IPS DF 4.7 (cell line): ENCODE measurements around the gene PSMC5.
"Not testable (repeated sequence)": the region's sequence is repeated elsewhere in the genome, so short reads cannot be mapped to it uniquely, and the experiment has no call there.

Experiments
- DNase-seq: peaks from one replicate; pipeline ENCODE4 v3.0.0-alpha.2; 2013; ENCODE audit warnings: low spot score; ENCODE audit errors: extremely low read depth

PSMC5 gene

GRCh38 chr17:63827002-63827800 is at the start of gene PSMC5, which contains the start of gene FTSJ3:
TSS of gene PSMC5 (plus strand) at chr17:63827431. CDS start at chr17:63827491, 60 bp downstream.
TSS of gene FTSJ3 (minus strand) at chr17:63827663. CDS start at chr17:63826902, 761 bp downstream.
- peak; percentile 83 for DNase-seq

DNA sequence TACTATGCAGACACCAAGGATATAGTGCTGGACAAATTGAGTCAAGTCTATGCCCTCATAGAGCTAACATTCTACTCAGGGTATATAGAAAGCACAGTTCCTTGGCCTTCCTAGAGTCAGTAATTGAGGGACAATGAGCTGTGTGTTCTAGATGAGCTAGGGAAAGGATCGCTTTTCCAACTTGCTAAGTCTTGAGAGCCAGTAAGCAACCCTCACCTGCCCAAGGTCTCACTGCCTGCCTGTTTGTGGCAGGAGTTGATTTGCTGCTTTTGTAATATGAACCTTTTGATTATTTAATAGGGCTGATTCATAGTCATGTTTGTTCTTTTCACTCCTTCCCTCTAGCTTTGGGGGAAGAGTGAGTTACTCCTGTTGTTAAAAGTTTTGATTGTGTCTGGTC is 46.7 kb upstream of the PSMC5 start:
- no peak for DNase-seq

DNA sequence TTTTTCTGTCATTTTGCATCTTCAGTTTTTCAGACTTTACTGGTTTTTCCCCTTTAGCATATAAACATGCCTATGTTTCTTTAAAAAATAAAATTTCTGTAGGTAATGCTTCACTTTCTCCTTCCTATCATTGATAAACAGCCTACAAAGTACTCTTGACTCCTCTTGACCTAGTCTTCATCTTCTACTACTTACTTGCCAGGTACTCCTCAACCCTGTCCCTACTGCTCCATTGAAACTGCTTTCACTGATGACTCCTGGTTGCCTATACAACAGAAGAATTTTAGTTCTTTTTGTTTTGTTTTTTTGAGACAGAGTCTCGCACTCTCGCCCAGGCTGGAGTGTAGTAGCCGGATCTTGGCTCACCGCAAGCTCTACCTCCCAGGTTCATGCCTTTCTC is 46.3 kb upstream of the PSMC5 start:
- no peak for DNase-seq

GRCh38 chr17:63783522-63783921 is 43.7 kb upstream of the PSMC5 start:
- no peak for DNase-seq

- no peak for DNase-seq
Observed at GRCh38 chr17:63785556-63785955, 41.7 kb upstream of the PSMC5 start.

DNA sequence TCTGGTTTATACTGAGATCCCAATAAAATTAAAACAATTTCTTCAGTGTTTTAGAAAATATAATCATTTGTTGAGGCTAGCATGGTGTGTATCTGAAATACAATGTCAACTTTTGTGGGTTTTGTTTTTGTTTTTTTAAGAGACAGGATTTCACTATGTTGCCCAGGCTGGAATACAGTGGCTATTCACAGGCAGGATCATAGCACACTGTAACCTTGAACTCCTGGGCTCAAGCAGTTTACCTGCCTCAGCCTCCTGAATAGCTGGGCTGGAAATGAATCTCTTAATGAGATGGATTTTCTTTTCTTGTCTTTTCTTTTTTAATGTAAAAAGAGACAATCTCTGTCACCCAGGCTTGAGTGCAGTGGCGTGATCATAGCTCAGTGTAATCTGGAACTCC is 41.1 kb upstream of the PSMC5 start:
- DNase-seq: no peak

DNA sequence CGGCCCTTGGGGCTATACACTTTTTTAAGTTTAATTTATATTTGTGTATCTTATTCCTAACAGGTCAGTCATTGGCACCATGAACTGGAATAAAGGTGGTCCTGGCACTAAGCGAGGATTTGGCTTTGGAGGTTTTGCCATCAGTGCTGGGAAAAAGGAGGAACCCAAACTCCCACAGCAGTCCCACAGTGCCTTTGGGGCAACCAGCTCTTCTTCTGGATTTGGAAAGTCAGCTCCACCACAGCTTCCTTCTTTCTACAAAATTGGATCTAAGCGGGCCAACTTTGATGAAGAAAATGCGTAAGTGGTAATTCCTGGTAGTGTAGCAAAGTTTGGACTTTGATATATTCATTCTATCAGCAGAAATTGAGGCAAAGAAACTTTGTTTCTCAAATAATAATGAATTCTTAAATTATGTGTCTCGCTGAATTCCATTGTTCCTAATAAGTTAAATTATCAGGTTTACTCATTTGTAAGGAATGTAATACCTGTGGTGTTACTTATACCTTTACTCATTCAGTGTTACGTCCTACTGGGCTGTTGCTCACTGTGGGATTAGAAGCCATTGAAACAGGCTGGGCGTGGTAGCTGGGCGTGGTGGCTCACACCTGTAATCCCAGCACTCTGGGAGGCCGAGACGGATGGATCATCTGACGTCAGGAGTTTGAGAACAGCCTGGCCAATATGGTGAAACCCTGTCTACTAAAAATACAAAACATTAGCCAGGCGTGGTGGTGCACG is 40.1 kb upstream of the PSMC5 start:
- DNase-seq: no peak

GRCh38 chr17:63790057-63790456 is 37.2 kb upstream of the PSMC5 start:
- DNase-seq: no peak

DNA sequence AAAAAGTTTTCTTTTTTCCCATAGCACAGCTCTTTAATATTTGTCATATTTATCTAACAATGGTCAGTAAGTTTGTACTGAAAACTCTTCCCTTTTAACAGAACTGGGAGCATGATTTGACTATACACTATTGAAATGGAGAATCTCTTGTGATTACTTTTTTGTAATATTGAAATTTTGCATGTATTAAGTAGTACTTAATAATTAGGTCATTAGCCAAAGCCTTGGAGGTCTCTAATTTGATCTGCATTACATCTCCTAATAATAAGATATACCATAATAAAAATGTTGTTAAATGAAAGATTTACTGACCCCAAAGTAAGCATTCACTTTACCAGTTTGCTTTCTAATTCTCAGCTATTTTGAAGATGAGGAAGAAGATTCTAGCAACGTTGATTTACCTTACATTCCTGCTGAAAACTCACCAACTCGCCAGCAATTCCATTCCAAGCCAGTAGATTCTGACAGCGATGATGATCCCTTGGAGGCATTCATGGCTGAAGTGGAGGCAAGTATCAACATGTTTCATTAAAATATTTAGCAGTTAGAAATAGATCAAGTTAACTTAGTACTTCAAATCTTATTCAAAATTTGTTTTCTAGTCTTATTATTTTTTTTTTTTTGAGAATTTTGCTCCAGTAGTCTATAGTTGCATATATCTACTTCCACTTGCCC is 35.0 kb upstream of the PSMC5 start:
- DNase-seq: no peak

GRCh38 chr17:63796375-63796774 is 30.9 kb upstream of the PSMC5 start:
- not testable (repeated sequence) for DNase-seq

GRCh38 chr17:63798572-63799106 is 28.6 kb upstream of the PSMC5 start:
- no peak for DNase-seq

DNA sequence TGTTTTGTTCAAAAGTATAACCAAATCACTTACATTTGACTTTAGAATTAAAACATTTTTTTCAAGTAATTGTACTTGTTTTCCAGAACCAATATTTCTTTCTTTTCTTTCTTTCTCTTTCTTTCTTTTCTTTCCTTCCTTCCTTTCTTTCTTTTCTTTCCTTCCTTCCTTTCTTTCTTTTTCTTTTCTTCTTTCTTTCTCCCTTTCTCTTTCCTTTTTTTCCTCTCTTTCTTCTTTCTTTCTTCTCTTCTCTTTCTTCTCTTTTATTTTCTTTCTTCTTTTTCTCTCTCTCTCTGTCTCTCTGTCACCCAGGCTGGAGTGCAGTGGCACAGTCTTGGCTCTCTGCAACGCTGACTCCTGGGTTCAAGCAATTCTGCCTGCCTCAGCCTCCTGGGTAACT is 26.4 kb upstream of the PSMC5 start:
- no peak for DNase-seq

- DNase-seq: no peak
Observed at GRCh38 chr17:63804328-63804727, 22.9 kb upstream of the PSMC5 start.

- no peak for DNase-seq
Observed at GRCh38 chr17:63805591-63805990, 21.6 kb upstream of the PSMC5 start.

DNA sequence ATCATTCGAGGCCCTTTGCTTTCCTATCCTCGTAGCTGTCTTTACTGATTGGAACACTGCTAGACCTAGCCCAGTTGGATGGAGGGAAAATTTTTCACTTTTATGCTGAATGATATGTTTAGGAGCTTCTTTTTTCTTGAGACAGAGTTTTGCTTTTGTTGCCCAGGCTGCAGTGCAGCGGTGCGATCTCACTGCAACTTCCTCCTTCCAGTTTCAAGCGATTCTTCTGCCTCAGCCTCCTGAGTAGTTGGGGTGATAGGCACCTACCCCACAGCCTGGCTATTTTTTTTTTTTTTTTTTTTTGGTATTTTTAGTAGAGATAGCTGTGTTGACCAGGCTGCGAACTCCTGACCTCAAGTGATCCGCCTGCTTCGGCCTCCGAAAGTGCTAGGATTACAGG is 17.3 kb upstream of the PSMC5 start:
- no peak for DNase-seq

GRCh38 chr17:63816123-63816522 is 11.1 kb upstream of the PSMC5 start:
- DNase-seq: no peak

DNA sequence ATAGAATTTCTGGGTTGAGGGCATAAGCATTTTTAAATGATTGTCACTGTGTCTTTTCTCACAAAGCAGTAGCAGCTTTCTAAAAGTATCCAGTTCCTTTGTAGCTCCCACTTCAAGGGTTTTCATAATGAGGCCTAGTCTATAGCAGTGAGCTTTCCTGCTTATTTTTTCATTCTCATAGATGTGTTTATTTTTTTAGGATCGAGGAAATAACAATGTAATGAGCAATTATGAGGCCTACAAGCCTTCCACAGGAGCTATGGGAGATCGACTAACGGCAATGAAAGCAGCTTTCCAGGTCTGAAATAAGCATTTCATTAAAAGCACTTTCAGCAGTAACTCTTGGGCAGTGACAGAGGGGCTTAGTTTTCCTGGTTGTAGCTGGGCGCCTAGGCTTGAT is 10.6 kb upstream of the PSMC5 start:
- DNase-seq: no peak

DNA sequence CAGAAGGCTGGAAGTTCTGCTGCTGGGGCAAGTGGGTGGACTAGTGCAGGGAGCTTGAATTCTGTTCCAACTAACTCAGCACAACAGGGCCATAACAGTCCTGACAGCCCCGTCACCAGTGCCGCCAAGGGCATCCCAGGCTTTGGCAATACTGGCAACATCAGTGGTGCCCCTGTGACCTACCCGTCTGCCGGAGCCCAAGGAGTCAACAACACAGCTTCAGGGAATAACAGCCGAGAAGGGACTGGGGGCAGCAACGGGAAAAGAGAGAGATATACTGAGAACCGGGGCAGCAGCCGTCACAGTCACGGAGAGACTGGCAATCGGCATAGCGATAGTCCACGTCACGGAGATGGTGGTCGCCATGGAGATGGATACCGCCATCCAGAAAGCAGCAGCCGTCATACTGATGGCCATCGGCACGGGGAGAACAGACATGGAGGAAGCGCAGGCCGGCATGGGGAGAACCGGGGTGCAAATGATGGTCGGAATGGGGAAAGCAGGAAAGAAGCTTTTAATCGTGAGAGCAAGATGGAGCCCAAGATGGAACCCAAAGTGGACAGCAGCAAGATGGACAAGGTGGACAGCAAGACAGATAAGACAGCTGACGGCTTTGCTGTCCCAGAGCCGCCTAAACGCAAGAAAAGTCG is 9.4 kb upstream of the PSMC5 start:
- no peak for DNase-seq

DNA sequence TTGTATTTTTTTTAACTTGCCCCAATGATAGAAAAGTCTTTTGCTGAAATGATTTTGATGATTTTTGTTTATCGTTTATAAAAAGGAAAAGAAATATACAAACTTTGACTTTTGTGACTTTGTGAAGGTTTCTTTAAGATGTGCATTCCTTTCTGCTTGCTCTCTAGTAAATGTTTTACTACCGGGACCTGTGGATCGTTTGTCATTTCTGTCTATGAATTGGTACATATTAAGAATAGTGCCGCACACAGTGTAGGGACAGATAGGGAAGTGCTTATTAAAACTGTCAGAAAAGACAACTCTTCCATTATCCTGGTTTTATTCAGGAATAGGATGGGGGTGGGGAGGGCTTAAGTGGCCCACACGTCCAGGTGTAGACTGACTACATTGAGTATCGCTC is 8.1 kb upstream of the PSMC5 start:
- no peak for DNase-seq

- no peak for DNase-seq
Observed at GRCh38 chr17:63819585-63820537, 7.4 kb upstream of the PSMC5 start.
